ENCODE results near the gene IKBKE. TPM values are rescaled to one million over a fixed set of nuclear protein-coding genes. Genes with fewer than 3 reads are reported as not detected.
A peak's percentile ranks its signal among the peaks of the same experiment; 100 is the strongest.

IKBKE gene
- total and polyA plus RNA-seq, 10 of the 15 experiments (the other 5 are each of a cell fraction or from before 2014, with no cell fraction given) = 12.8 to 35.1 (median 23.1) TPM

GRCh38 chr1:206503591-206504362, 33.5 kb downstream of the IKBKE start (continued):
- TF ChIP-seq PRDM15 (CRISPR knock-in tag; IDR thresholded peaks at IDR 0.05) (no peak), MEF2B (IDR thresholded peaks at IDR 0.05; ENCODE audit: partially characterized antibody, poor library complexity, severe bottlenecking) (peak; percentile 89), IRF3 (IDR thresholded peaks at IDR 0.05) (no peak), MTA2 (IDR thresholded peaks at IDR 0.05; ENCODE audit: low read depth) (peak; percentile 91), BMI1 (IDR thresholded peaks at IDR 0.05; ENCODE audit: borderline replicate concordance) (peak; percentile 52; the same call in 1 of the 2 replicates), LARP7 (IDR thresholded peaks at IDR 0.05) (no peak), CEBPB (IDR thresholded peaks at IDR 0.05; ENCODE audit: borderline replicate concordance in 1 of 2, low read depth in 2 of 2, low read length in 2 of 2) (no peak; a peak in 1 of 4 replicates), CHD4 (IDR thresholded peaks at IDR 0.05) (no peak), KAT2A (conservative IDR thresholded peaks at IDR 0.05; ENCODE audit: control insufficient read depth, low read depth, low read length) (no peak), USF2 (IDR thresholded peaks at IDR 0.05; ENCODE audit: borderline replicate concordance, low read depth, low read length) (no peak; the same call in 1 of the 2 replicates), REST (IDR thresholded peaks at IDR 0.05; ENCODE audit: low read depth, low read length) (no peak), FOXK2 (IDR thresholded peaks at IDR 0.05) (no peak), SUPT20H (IDR thresholded peaks at IDR 0.05; ENCODE audit: borderline replicate concordance, control insufficient read depth, low read depth, low read length) (no peak), SMARCA5 (IDR thresholded peaks at IDR 0.05) (peak; percentile 79), MXI1 (IDR thresholded peaks at IDR 0.05; ENCODE audit: low read depth, low read length) (0 out of 2 replicates have a peak, but pooled peaks have one; percentile 25), CREM (IDR thresholded peaks at IDR 0.05; ENCODE audit: low read depth) (peak; percentile 83), ZSCAN29 (IDR thresholded peaks at IDR 0.05) (no peak), SMAD5 (IDR thresholded peaks at IDR 0.05; ENCODE audit: low read depth) (no peak), ASH2L (IDR thresholded peaks at IDR 0.05; ENCODE audit: borderline replicate concordance, low read depth) (no peak)

Measured in GM12878 (cell line).